IMR-90 (cell line): ENCODE results near the gene TSR3. TPM values are rescaled to one million over a fixed set of nuclear protein-coding genes. Genes with fewer than 3 reads are reported as not detected.

Experiments used
- ATAC-seq: fragments of 200-7000 bp; cut with Tn5 transposase; 2 replicates; pipeline ENCODE4 v1.9.1; 2020; ENCODE audit warnings: low read depth, mild to moderate bottlenecking, moderate library complexity
- BruUV-seq: library from RNA; stranded (reverse); fragments of 400-500 nt; replicated peaks from 2 replicates; lab custom pipeline; 2021; lab: Mats Ljungman, UMichigan
- CTCF ChIA-PET: fragments of 300-600 bp; formaldehyde crosslinking; extraction: SDS; loops from one replicate; lab custom pipeline; 2021; ENCODE audit warnings: antibody characterized with exemption; lab: Yijun Ruan, JAX
- POLR2A ChIA-PET: fragments of 300-600 bp; sonication (Branson Sonifier 250); formaldehyde crosslinking; loops from one replicate; lab custom pipeline; 2022; ENCODE audit warnings: antibody characterized with exemption; ENCODE audit not compliant: unreplicated experiment; lab: Charles Lee
- DNase-seq: peaks from one replicate; pipeline ENCODE4 v3.0.0; 2013
- H2AFZ ChIP-seq: replicated peaks from 2 replicates; pipeline ENCODE3; 2013; ENCODE audit warnings: low read length, mild to moderate bottlenecking; ENCODE audit not compliant: poor library complexity
- H2AK5ac ChIP-seq: 2 replicates; pipeline ENCODE4 v1.6.1; 2013; ENCODE audit warnings: low read depth, low read length, inconsistent platforms
- H2AK9ac ChIP-seq: replicated peaks from 2 replicates; pipeline ENCODE3; 2013; ENCODE audit warnings: mild to moderate bottlenecking, low read depth, low read length, moderate library complexity; ENCODE audit not compliant: poor library complexity
- H2BK120ac ChIP-seq: 2 replicates; pipeline ENCODE4 v1.6.1; 2013; ENCODE audit warnings: low read depth, low read length, inconsistent platforms
- H2BK15ac ChIP-seq: 3 replicates; pipeline ENCODE4 v1.6.1; 2013; ENCODE audit warnings: low read depth, low read length, inconsistent platforms
- H2BK20ac ChIP-seq: 2 replicates; pipeline ENCODE4 v1.6.1; 2013; ENCODE audit warnings: low read depth, mild to moderate bottlenecking, inconsistent platforms, low read length, moderate library complexity
- H2BK5ac ChIP-seq: 2 replicates; pipeline ENCODE4 v1.6.1; 2013; ENCODE audit warnings: mild to moderate bottlenecking, low read depth, low read length, inconsistent platforms; ENCODE audit not compliant: poor library complexity, severe bottlenecking
- H3K14ac ChIP-seq: replicated peaks from 2 replicates; pipeline ENCODE4 v1.6.1; 2013; ENCODE audit warnings: low read depth, low read length, inconsistent platforms
- H3K18ac ChIP-seq: 2 replicates; pipeline ENCODE4 v1.6.1; 2013; ENCODE audit warnings: low read depth, low read length, control low read depth
- H3K23ac ChIP-seq: 2 replicates; pipeline ENCODE4 v1.6.1; 2013; ENCODE audit warnings: low read depth, low read length, inconsistent platforms
- H3K27ac ChIP-seq: 2 replicates; pipeline ENCODE4 v1.5.1; 2013; ENCODE audit warnings: mild to moderate bottlenecking, control low read depth, low read length; ENCODE audit not compliant: insufficient read depth
- H3K27me3 ChIP-seq: 2 replicates; pipeline ENCODE4 v1.6.1; 2013; ENCODE audit warnings: low read length; ENCODE audit not compliant: control insufficient read depth, insufficient read depth
- H3K36me3 ChIP-seq: 2 replicates; pipeline ENCODE4 v1.6.1; 2013; ENCODE audit warnings: low read length, mixed read lengths; ENCODE audit not compliant: control insufficient read depth, insufficient read depth
- H3K4ac ChIP-seq: 2 replicates; pipeline ENCODE4 v1.6.1; 2013; ENCODE audit warnings: low read depth, low read length, inconsistent platforms
- H3K4me1 ChIP-seq: 2 replicates; pipeline ENCODE4 v1.6.1; 2013; ENCODE audit warnings: low read length, mixed read lengths; ENCODE audit not compliant: control insufficient read depth, insufficient read depth
- H3K4me2 ChIP-seq: 2 replicates; pipeline ENCODE4 v1.6.1; 2013; ENCODE audit warnings: low read depth, mild to moderate bottlenecking, control low read depth, low read length, moderate library complexity
- H3K4me3 ChIP-seq: 2 replicates; pipeline ENCODE4 v1.5.1; 2013; ENCODE audit warnings: low read depth, mild to moderate bottlenecking, control low read depth, low read length, moderate library complexity; ENCODE audit not compliant: insufficient read depth
- H3K56ac ChIP-seq: 2 replicates; pipeline ENCODE4 v1.6.1; 2013; ENCODE audit warnings: low read length, inconsistent platforms; ENCODE audit not compliant: insufficient read depth; ENCODE audit errors: extremely low read depth
- H3K79me1 ChIP-seq, 2 experiments: 2 replicates each; pipeline ENCODE4 v1.6.1; 2013; ENCODE audit warnings: low read length in 2 of 2, inconsistent platforms in 1 of 2, low read depth in 1 of 2
- H3K9ac ChIP-seq: 2 replicates; pipeline ENCODE4 v1.6.1; 2013; ENCODE audit warnings: low read depth, low read length, control low read depth
- H3K9me1 ChIP-seq: 2 replicates; pipeline ENCODE4 v1.6.1; 2013; ENCODE audit warnings: low read length, inconsistent platforms; ENCODE audit not compliant: insufficient read depth
- H3K9me3 ChIP-seq: 2 replicates; pipeline ENCODE4 v1.6.1; 2013; ENCODE audit warnings: low read length; ENCODE audit not compliant: control insufficient read depth, insufficient read depth
- H4K20me1 ChIP-seq: 2 replicates; pipeline ENCODE4 v1.6.1; 2013; ENCODE audit warnings: low read length, inconsistent platforms; ENCODE audit not compliant: insufficient read depth
- H4K5ac ChIP-seq: 2 replicates; pipeline ENCODE4 v1.6.1; 2013; ENCODE audit warnings: mild to moderate bottlenecking, low read depth, low read length, control low read depth
- H4K8ac ChIP-seq, 2 experiments: 2 replicates each; pipeline ENCODE4 v1.6.1; 2013; ENCODE audit warnings: low read depth in 2 of 2, low read length in 2 of 2, control low read depth in 1 of 2, inconsistent platforms in 1 of 2
- H4K91ac ChIP-seq: 2 replicates; pipeline ENCODE4 v1.6.1; 2013; ENCODE audit warnings: low read depth, low read length, inconsistent platforms; ENCODE audit not compliant: insufficient read depth
- BHLHE40 ChIP-seq: fragments of 150-350 bp; IDR thresholded peaks from 2 replicates; pipeline ENCODE4 v1.6.1; 2016; ENCODE audit warnings: mild to moderate bottlenecking, low read depth, low read length
- CEBPB ChIP-seq: IDR thresholded peaks from 2 replicates; pipeline ENCODE4 v1.6.1; 2012; ENCODE audit warnings: low read depth, low read length, improper control_type of control experiment
- CHD1 ChIP-seq: IDR thresholded peaks from 2 replicates; pipeline ENCODE4 v1.6.1; 2012; ENCODE audit warnings: low read depth, low read length, improper control_type of control experiment
- CTCF ChIP-seq: conservative IDR thresholded peaks from 2 replicates; pipeline ENCODE4 v1.5.1; 2012; ENCODE audit warnings: mild to moderate bottlenecking, low read depth, low read length, improper control_type of control experiment
- ELK1 ChIP-seq: fragments of 150-350 bp; IDR thresholded peaks from 2 replicates; pipeline ENCODE4 v1.6.1; 2016; ENCODE audit warnings: low read depth, mild to moderate bottlenecking, low read length, moderate library complexity, borderline replicate concordance
- FOS ChIP-seq: fragments of 150-350 bp; IDR thresholded peaks from 2 replicates; pipeline ENCODE4 v1.6.1; 2016; ENCODE audit warnings: low read depth, low read length
- MAFK ChIP-seq: IDR thresholded peaks from 2 replicates; pipeline ENCODE4 v1.6.1; 2012; ENCODE audit warnings: low read depth, low read length, improper control_type of control experiment
- MAZ ChIP-seq: IDR thresholded peaks from 2 replicates; pipeline ENCODE4 v1.6.1; 2012; ENCODE audit warnings: low read depth, mild to moderate bottlenecking, low read length, improper control_type of control experiment, moderate library complexity, borderline replicate concordance
- MXI1 ChIP-seq: IDR thresholded peaks from 2 replicates; pipeline ENCODE4 v1.6.1; 2012; ENCODE audit warnings: low read depth, mild to moderate bottlenecking, low read length, moderate library complexity, borderline replicate concordance
- NFE2L2 ChIP-seq: fragments of 150-350 bp; IDR thresholded peaks from 2 replicates; pipeline ENCODE4 v1.6.1; 2016; ENCODE audit warnings: low read depth, mild to moderate bottlenecking, low read length
- POLR2A ChIP-seq: IDR thresholded peaks from 2 replicates; pipeline ENCODE4 v1.6.1; 2012; ENCODE audit warnings: mild to moderate bottlenecking, low read depth, low read length
- RAD21 ChIP-seq: IDR thresholded peaks from 2 replicates; pipeline ENCODE4 v1.6.1; 2012; ENCODE audit warnings: low read length, improper control_type of control experiment
- RCOR1 ChIP-seq: IDR thresholded peaks from 2 replicates; pipeline ENCODE4 v1.6.1; 2012; ENCODE audit warnings: mild to moderate bottlenecking, low read length, improper control_type of control experiment; ENCODE audit not compliant: insufficient replicate concordance
- RFX5 ChIP-seq: IDR thresholded peaks from 2 replicates; pipeline ENCODE4 v1.8.0; 2012; ENCODE audit warnings: low read depth, mild to moderate bottlenecking, low read length, moderate library complexity
- SMC3 ChIP-seq: fragments of 150-350 bp; IDR thresholded peaks from 2 replicates; pipeline ENCODE4 v1.6.1; 2016; ENCODE audit warnings: low read depth, mild to moderate bottlenecking, antibody characterized with exemption, low read length, moderate library complexity
- USF2 ChIP-seq: fragments of 150-350 bp; IDR thresholded peaks from 2 replicates; pipeline ENCODE4 v1.6.1; 2017; ENCODE audit warnings: mild to moderate bottlenecking, antibody characterized with exemption, low read length, low read depth
- whole genome bisulfite sequencing, 2 experiments: methylation state at CpG; one replicate each; pipeline versions ENCODE4 v1.1.5 to v1.1.7; 2013; ENCODE audit warnings: missing lambda C conversion rate in 2 of 2; ENCODE audit not compliant: insufficient read length in 1 of 2; ENCODE audit errors: extremely low coverage in 2 of 2; 5-methylcytosine and 5-hydroxymethylcytosine counted together
- dilution Hi-C: fragments of 300-500 bp; cut with HindIII; formaldehyde crosslinking; loops from one replicate; pipeline ENCODE4 v1.14.3; 2018; ENCODE audit warnings: low sequenced_read_pairs; ENCODE audit not compliant: unreplicated experiment
- in situ Hi-C: fragments of 300-500 bp; cut with MboI; formaldehyde crosslinking; loops from 3 replicates; pipeline ENCODE4 v1.14.3; 2019; ENCODE audit warnings: low sequenced_read_pairs, inconsistent platforms, mixed read lengths
- intact Hi-C: fragments of 100-400 bp; cut with micrococcal nuclease; formaldehyde crosslinking; loops from 2 replicates; pipeline ENCODE4 v1.10.0; 2022
- polyA plus RNA-seq, 3 experiments: library from polyadenylated mRNA; depleted of rRNA; stranded (reverse); fragments of >200 nt; gene quantifications; 2 replicates each; pipeline ENCODE4 v1.2.3, GENCODE V29; 2012; ENCODE audit warnings: low replicate concordance in 1 of 3
- total RNA-seq: library from RNA; depleted of rRNA; stranded (reverse); fragments of >200 nt; gene quantifications from 2 replicates; pipeline ENCODE4 v1.2.3, GENCODE V29; 2012

Gene TSR3
- total and polyA plus RNA-seq, 2 of the 4 experiments (the other 2 are of a cell fraction) = 38.0 to 52.9 TPM

- Histone ChIP-seq H3K4ac (no peak overlapping the region), H3K4me2 (no peak overlapping the region), H2BK20ac (no peak overlapping the region), H2AK9ac (no peak overlapping the region), H2BK5ac (no peak overlapping the region), H3K79me1 (peaks cover 18 to 44% of the 10 kb centered on the region in 2 experiments), H3K4me3 (no peak overlapping the region), H3K9ac (no peak overlapping the region), H3K36me3 (peaks cover 25% of the 10 kb centered on the region), H3K27ac (no peak overlapping the region), H3K14ac (no peak overlapping the region), H3K27me3 (no peaks in the 10 kb centered on the region), H2AFZ (no peak overlapping the region), H2AK5ac (no peak overlapping the region), H4K91ac (no peak overlapping the region), H3K18ac (no peak overlapping the region), H2BK120ac (no peak overlapping the region), H4K20me1 (peaks cover 6% of the 10 kb centered on the region), H4K5ac (no peak overlapping the region), H4K8ac (no peak overlapping the region), H3K56ac (no peak overlapping the region), H3K9me1 (no peaks in the 10 kb centered on the region), H2BK15ac (no peak overlapping the region), H3K4me1 (peaks cover 9% of the 10 kb centered on the region), H3K23ac (no peak overlapping the region), H3K9me3 (no peaks in the 10 kb centered on the region)
- 93% methylated on average over 4 of the region's 14 CpGs; no CpG with 5 or more reads in 1 of the 2 experiments for WGBS, 2 experiments
- ChIA-PET CTCF (no interaction called here), POLR2A (no interaction called here)
- intact Hi-C loops = no loop called here
- no TSS peak for BruUV-seq
- in situ Hi-C loops = no loop called here
- DNase-seq = no peak
- dilution Hi-C loops = no loop called here
- no peak for ATAC-seq
- TF ChIP-seq USF2 (no peak), NFE2L2 (no peak), RFX5 (no peak), SMC3 (no peak), ELK1 (no peak), MAZ (no peak), CTCF (no peak), RAD21 (no peak), RCOR1 (no peak), BHLHE40 (no peak), MAFK (no peak), CEBPB (no peak), CHD1 (no peak), POLR2A (no peak), MXI1 (no peak), FOS (no peak)
Measured at GRCh38 chr16:1348926-1349325, 2.8 kb downstream of the TSR3 start.
